ENCODE measurements around the gene ZFTA. TPM values are rescaled to one million over a fixed set of nuclear protein-coding genes. Genes with fewer than 3 reads are reported as not detected.

Gene ZFTA
- total RNA-seq, 6 donors from 2014 or later, result 6.1 to 13.1 (median 9.7) TPM

- no peaks in the 10 kb centered on the region for H3K27me3 ChIP-seq
- H3K9me3 ChIP-seq, result no peaks in the 10 kb centered on the region
- no peaks in the 10 kb centered on the region for H3K36me3 ChIP-seq
- H3K4me1 ChIP-seq, result no peaks in the 10 kb centered on the region
- H3K27ac ChIP-seq, result no peak overlapping the region
- no peak for DNase-seq
- WGBS, 2 donors, result 89 to 91% methylated on average over 3 of the region's 3 CpGs
- ATAC-seq (ENCODE audit: low FRiP score in 2 of 2), result no peak
- H3K4me3 ChIP-seq, result no peak overlapping the region
- TF ChIP-seq POLR2A (IDR thresholded peaks at IDR 0.05), result no peak
- no peak for TF ChIP-seq CTCF (IDR thresholded peaks at IDR 0.05)
- TF ChIP-seq EP300 (IDR thresholded peaks at IDR 0.05), result no peak
- no peak for TF ChIP-seq POLR2AphosphoS5 (IDR thresholded peaks at IDR 0.05)
Observed at GRCh38 chr11:63729326-63729725, 39.2 kb downstream of the ZFTA start.

- no peak for DNase-seq
- TF ChIP-seq EP300 (IDR thresholded peaks at IDR 0.05), result no peak
- no peak for TF ChIP-seq CTCF (IDR thresholded peaks at IDR 0.05)
- no peak for TF ChIP-seq POLR2AphosphoS5 (IDR thresholded peaks at IDR 0.05)
- TF ChIP-seq POLR2A (IDR thresholded peaks at IDR 0.05), result no peak
- 88 to 96% methylated on average over 3 of the region's 3 CpGs for WGBS, 2 donors
- Histone ChIP-seq H3K4me3 (no peak overlapping the region), H3K36me3 (no peaks in the 10 kb centered on the region), H3K9me3 (no peaks in the 10 kb centered on the region), H3K27ac (no peak overlapping the region), H3K4me1 (no peaks in the 10 kb centered on the region), H3K27me3 (no peaks in the 10 kb centered on the region)
- no peak for ATAC-seq (ENCODE audit: low FRiP score in 2 of 2)
Observed at GRCh38 chr11:63720611-63721010, 48.0 kb downstream of the ZFTA start.

GRCh38 chr11:63719987-63720386, 48.6 kb downstream of the ZFTA start:
- TF ChIP-seq POLR2A (IDR thresholded peaks at IDR 0.05), result no peak
- no peak for TF ChIP-seq CTCF (IDR thresholded peaks at IDR 0.05)
- TF ChIP-seq EP300 (IDR thresholded peaks at IDR 0.05), result no peak
- no peak for TF ChIP-seq POLR2AphosphoS5 (IDR thresholded peaks at IDR 0.05)
- Histone ChIP-seq H3K36me3 (peaks cover 0 to 4% (median 0%) of the 10 kb centered on the region in 4 donors), H3K27me3 (no peaks in the 10 kb centered on the region), H3K4me1 (no peaks in the 10 kb centered on the region), H3K9me3 (no peaks in the 10 kb centered on the region), H3K27ac (no peak overlapping the region), H3K4me3 (no peak overlapping the region)
- DNase-seq (no peak), ATAC-seq (ENCODE audit: low FRiP score in 2 of 2) (no peak)
- 72 to 89% methylated on average over 2 of the region's 2 CpGs for WGBS, 2 donors

- Histone ChIP-seq H3K27ac (no peak overlapping the region), H3K4me1 (no peaks in the 10 kb centered on the region), H3K4me3 (no peak overlapping the region), H3K36me3 (peaks cover 0 to 5% (median 0%) of the 10 kb centered on the region in 4 donors), H3K27me3 (no peaks in the 10 kb centered on the region), H3K9me3 (no peaks in the 10 kb centered on the region)
- DNase-seq (no peak), ATAC-seq (ENCODE audit: low FRiP score in 2 of 2) (no peak)
- 88 to 96% methylated on average over 1 of the region's 1 CpG for WGBS, 2 donors
- TF ChIP-seq EP300 (IDR thresholded peaks at IDR 0.05), result no peak
Observed at GRCh38 chr11:63719001-63719400, 49.6 kb downstream of the ZFTA start.

Small RNA genes lying within 50 kb of the gene (small RNA-seq; reads per million reads assigned to genes)
- 0 reads per million in 4 donors for gene RN7SL596P

Other genes with a start within 250 kb of the ZFTA start
- gene PLAAT4, start 232.0 kb downstream of the ZFTA start, total RNA-seq, result 100 to 1,000 TPM in 5 of 6 donors, 10 to 100 TPM in 1; 91.1 to 272 (median 192) TPM
- 10 to 100 TPM in 1 of 6 donors, 1 to 10 TPM in 5; 1.9 to 10.5 (median 5.5) TPM for gene PLAAT2, start 205.4 kb downstream of the ZFTA start, total RNA-seq
- gene PLAAT3, start 154.3 kb downstream of the ZFTA start, total RNA-seq, result 100 to 1,000 TPM in 3 of 6 donors, 10 to 100 TPM in 3; 36.7 to 128 (median 89.5) TPM
- gene ATL3, start 97.4 kb downstream of the ZFTA start, total RNA-seq, result 10 to 100 TPM; 16.8 to 75.1 (median 61.2) TPM
- gene RTN3, start 87.3 kb downstream of the ZFTA start, total RNA-seq, result 100 to 1,000 TPM in 4 of 6 donors, 10 to 100 TPM in 2; 41.9 to 153 (median 113) TPM
- 10 to 100 TPM in 5 of 6 donors, 1 to 10 TPM in 1; 9.0 to 22.5 (median 16.3) TPM for gene SPINDOC, start 44.7 kb upstream of the ZFTA start, total RNA-seq
- gene MARK2, start 70.3 kb upstream of the ZFTA start, total RNA-seq, result 10 to 100 TPM; 41.7 to 67.1 (median 50.7) TPM
- under 1 TPM in 2 of 6 donors, not detected in 4; 0.14 to 0.40 TPM for gene RCOR2, start 148.4 kb upstream of the ZFTA start, total RNA-seq
- gene NAA40, start 170.2 kb upstream of the ZFTA start, total RNA-seq, result 10 to 100 TPM in 5 of 6 donors, 1 to 10 TPM in 1; 7.8 to 41.9 (median 16.5) TPM
- 100 to 1,000 TPM; 184 to 510 (median 271) TPM for gene COX8A, start 205.8 kb upstream of the ZFTA start, total RNA-seq
- gene OTUB1, start 217.7 kb upstream of the ZFTA start, total RNA-seq, result 10 to 100 TPM; 58.6 to 95.3 (median 72.5) TPM